Activated CD8-positive, alpha-beta memory T cell treated with anti-CD3 and anti-CD28 coated beads, Interleukin-2, amount 50 U/mL, for 1 hour (primary cell): ENCODE data around the gene SNX8.

Experiments
- DNase-seq: peaks from one replicate; pipeline ENCODE4 v3.0.0-alpha.2; 2020; ENCODE audit errors: extremely low read depth

The SNX8 gene

GRCh38 chr7:2202901-2203765 lies 111.1 kb downstream of the SNX8 start:
- no peak for DNase-seq

GRCh38 chr7:2202361-2202761 lies 111.9 kb downstream of the SNX8 start:
- DNase-seq = no peak
